ENCODE measurements around the gene BCKDHA.
"Not testable (repeated sequence)": the region's sequence is repeated elsewhere in the genome, so short reads cannot be mapped to it uniquely, and the experiment has no call there.

The BCKDHA gene

DNA sequence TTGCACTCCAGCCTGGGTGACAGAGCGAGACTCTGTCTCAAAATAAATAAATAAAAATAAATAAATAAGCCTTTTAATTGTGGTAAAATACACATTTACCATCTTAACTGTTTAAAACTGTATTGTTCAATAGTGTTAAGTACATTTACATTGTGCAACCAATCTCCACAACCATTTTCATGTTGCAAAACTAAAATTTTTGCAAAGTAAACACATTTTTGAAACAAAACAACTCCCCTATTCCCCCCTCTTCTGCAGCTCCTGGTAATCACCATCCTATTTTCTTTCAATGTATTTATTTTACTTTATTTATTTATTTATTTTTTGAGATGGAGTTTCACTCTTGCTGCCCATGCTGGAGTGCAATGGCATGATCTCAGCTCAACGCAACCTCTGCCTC lies 27.8 kb upstream of the BCKDHA start:
- H3K4me3 ChIP-seq (ENCODE audit: low read length in 2 of 2) = no peak overlapping the region
- no peak for DNase-seq (ENCODE audit: low spot score)
- H3K14ac ChIP-seq (ENCODE audit: low read length) = no peak overlapping the region
- no peak overlapping the region for H2AK5ac ChIP-seq (ENCODE audit: low read depth, low read length)
- H2AFZ ChIP-seq (ENCODE audit: low read length) = no peak overlapping the region
- H3K36me3 ChIP-seq (replicated peaks in 1 of 2; ENCODE audit: control insufficient read depth in 2 of 2, insufficient read depth in 2 of 2, low read length in 2 of 2) = peaks cover 0 to 8% of the 10 kb centered on the region in 2 donors
- no peak overlapping the region for H3K18ac ChIP-seq (ENCODE audit: low read length)
- no peak overlapping the region for H3K4me2 ChIP-seq (ENCODE audit: insufficient read depth, low read length, poor library complexity, severe bottlenecking)
- H4K8ac ChIP-seq (ENCODE audit: low read depth, low read length) = no peak overlapping the region
- no peak overlapping the region for H2BK12ac ChIP-seq (ENCODE audit: low read length)
- no peak overlapping the region for H3K23ac ChIP-seq (ENCODE audit: low read depth, low read length, poor library complexity)
- no peaks in the 10 kb centered on the region for H3K9me3 ChIP-seq (replicated peaks in 1 of 2; ENCODE audit: control insufficient read depth in 2 of 2, insufficient read depth in 1 of 2, low read depth in 1 of 2, low read length in 2 of 2)
- H4K91ac ChIP-seq (ENCODE audit: low read depth, low read length, poor library complexity) = no peak overlapping the region
- H2BK120ac ChIP-seq (ENCODE audit: low read depth, low read length) = no peak overlapping the region
- H3K27ac ChIP-seq (replicated peaks; ENCODE audit: low read length) = no peak overlapping the region
- no CpG with 5 or more reads among the region's 2 CpGs for WGBS, 2 donors (ENCODE audit: extremely low coverage in 2 of 2, insufficient read length in 2 of 2, insufficient replicate concordance in 1 of 2)
- no peak overlapping the region for H3K4ac ChIP-seq (ENCODE audit: low read length)
- no peak overlapping the region for H2BK5ac ChIP-seq (ENCODE audit: low read length)
- no peaks in the 10 kb centered on the region for H3K4me1 ChIP-seq (ENCODE audit: control insufficient read depth in 2 of 2, insufficient read depth in 1 of 2, low read depth in 1 of 2, low read length in 2 of 2)
- no peaks in the 10 kb centered on the region for H3K27me3 ChIP-seq (ENCODE audit: control insufficient read depth in 3 of 3, insufficient read depth in 3 of 3, low read depth in 1 of 3, low read length in 3 of 3)
- H3K9ac ChIP-seq (ENCODE audit: low read depth, low read length, poor library complexity) = no peak overlapping the region
- H3K79me1 ChIP-seq (ENCODE audit: low read depth, low read length) = peaks cover 8% of the 10 kb centered on the region
- H2BK15ac ChIP-seq (ENCODE audit: low read length) = no peak overlapping the region

GRCh38 chr19:41371119-41371518 lies 26.5 kb upstream of the BCKDHA start:
- H2BK120ac ChIP-seq (ENCODE audit: low read depth, low read length); H3K14ac ChIP-seq (ENCODE audit: low read length); H3K23ac ChIP-seq (ENCODE audit: low read depth, low read length, poor library complexity); H3K27ac ChIP-seq (replicated peaks; ENCODE audit: low read length); H2BK12ac ChIP-seq (ENCODE audit: low read length); H3K18ac ChIP-seq (ENCODE audit: low read length); H3K4me2 ChIP-seq (ENCODE audit: insufficient read depth, low read length, poor library complexity, severe bottlenecking); H2AK5ac ChIP-seq (ENCODE audit: low read depth, low read length); H3K27me3 ChIP-seq (ENCODE audit: control insufficient read depth in 3 of 3, insufficient read depth in 3 of 3, low read depth in 1 of 3, low read length in 3 of 3); H2AFZ ChIP-seq (ENCODE audit: low read length); H3K4me1 ChIP-seq (ENCODE audit: control insufficient read depth in 2 of 2, insufficient read depth in 1 of 2, low read depth in 1 of 2, low read length in 2 of 2); H2BK5ac ChIP-seq (ENCODE audit: low read length); DNase-seq (ENCODE audit: low spot score); H3K4me3 ChIP-seq (ENCODE audit: low read length in 2 of 2); H3K9ac ChIP-seq (ENCODE audit: low read depth, low read length, poor library complexity); H3K79me1 ChIP-seq (ENCODE audit: low read depth, low read length); H4K8ac ChIP-seq (ENCODE audit: low read depth, low read length); H2BK15ac ChIP-seq (ENCODE audit: low read length); H3K4ac ChIP-seq (ENCODE audit: low read length); H3K9me3 ChIP-seq (replicated peaks in 1 of 2; ENCODE audit: control insufficient read depth in 2 of 2, insufficient read depth in 1 of 2, low read depth in 1 of 2, low read length in 2 of 2); H4K91ac ChIP-seq (ENCODE audit: low read depth, low read length, poor library complexity): not testable (repeated sequence)
- peaks cover 0 to 11% of the 10 kb centered on the region in 2 donors for H3K36me3 ChIP-seq (replicated peaks in 1 of 2; ENCODE audit: control insufficient read depth in 2 of 2, insufficient read depth in 2 of 2, low read length in 2 of 2)
- no CpG with 5 or more reads among the region's 5 CpGs for WGBS, 2 donors (ENCODE audit: extremely low coverage in 2 of 2, insufficient read length in 2 of 2, insufficient replicate concordance in 1 of 2)

- H2BK120ac ChIP-seq (ENCODE audit: low read depth, low read length) = no peak overlapping the region
- H3K14ac ChIP-seq (ENCODE audit: low read length) = no peak overlapping the region
- no peaks in the 10 kb centered on the region for H3K27me3 ChIP-seq (ENCODE audit: control insufficient read depth in 3 of 3, insufficient read depth in 3 of 3, low read depth in 1 of 3, low read length in 3 of 3)
- H4K8ac ChIP-seq (ENCODE audit: low read depth, low read length) = no peak overlapping the region
- H3K4me1 ChIP-seq (ENCODE audit: control insufficient read depth in 2 of 2, insufficient read depth in 1 of 2, low read depth in 1 of 2, low read length in 2 of 2) = peaks cover 0 to 2% of the 10 kb centered on the region in 2 donors
- H3K9ac ChIP-seq (ENCODE audit: low read depth, low read length, poor library complexity) = no peak overlapping the region
- no peak overlapping the region for H2AK5ac ChIP-seq (ENCODE audit: low read depth, low read length)
- H2AFZ ChIP-seq (ENCODE audit: low read length) = no peak overlapping the region
- no peak overlapping the region for H3K4me2 ChIP-seq (ENCODE audit: insufficient read depth, low read length, poor library complexity, severe bottlenecking)
- H3K23ac ChIP-seq (ENCODE audit: low read depth, low read length, poor library complexity) = no peak overlapping the region
- no peaks in the 10 kb centered on the region for H3K9me3 ChIP-seq (replicated peaks in 1 of 2; ENCODE audit: control insufficient read depth in 2 of 2, insufficient read depth in 1 of 2, low read depth in 1 of 2, low read length in 2 of 2)
- H3K27ac ChIP-seq (replicated peaks; ENCODE audit: low read length) = no peak overlapping the region
- WGBS, 2 donors (ENCODE audit: extremely low coverage in 2 of 2, insufficient read length in 2 of 2, insufficient replicate concordance in 1 of 2) = no CpG with 5 or more reads among the region's 8 CpGs
- H2BK15ac ChIP-seq (ENCODE audit: low read length) = no peak overlapping the region
- no peak overlapping the region for H4K91ac ChIP-seq (ENCODE audit: low read depth, low read length, poor library complexity)
- no peak overlapping the region for H3K4me3 ChIP-seq (ENCODE audit: low read length in 2 of 2)
- H2BK12ac ChIP-seq (ENCODE audit: low read length) = no peak overlapping the region
- H3K79me1 ChIP-seq (ENCODE audit: low read depth, low read length) = peaks cover 1% of the 10 kb centered on the region
- H2BK5ac ChIP-seq (ENCODE audit: low read length) = no peak overlapping the region
- H3K18ac ChIP-seq (ENCODE audit: low read length) = no peak overlapping the region
- DNase-seq (ENCODE audit: low spot score) = no peak
- H3K36me3 ChIP-seq (replicated peaks in 1 of 2; ENCODE audit: control insufficient read depth in 2 of 2, insufficient read depth in 2 of 2, low read length in 2 of 2) = peaks cover 0 to 8% of the 10 kb centered on the region in 2 donors
- no peak overlapping the region for H3K4ac ChIP-seq (ENCODE audit: low read length)
Measured at GRCh38 chr19:41371541-41371940, 26.1 kb upstream of the BCKDHA start.

- Histone ChIP-seq H3K36me3 (replicated peaks in 1 of 2; ENCODE audit: control insufficient read depth in 2 of 2, insufficient read depth in 2 of 2, low read length in 2 of 2) (peaks cover 0 to 8% of the 10 kb centered on the region in 2 donors), H2BK5ac (ENCODE audit: low read length) (no peak overlapping the region), H3K9me3 (replicated peaks in 1 of 2; ENCODE audit: control insufficient read depth in 2 of 2, insufficient read depth in 1 of 2, low read depth in 1 of 2, low read length in 2 of 2) (no peaks in the 10 kb centered on the region), H3K4me3 (ENCODE audit: low read length in 2 of 2) (no peak overlapping the region), H4K8ac (ENCODE audit: low read depth, low read length) (no peak overlapping the region), H3K4ac (ENCODE audit: low read length) (no peak overlapping the region), H3K79me1 (ENCODE audit: low read depth, low read length) (peaks cover 1% of the 10 kb centered on the region), H2BK15ac (ENCODE audit: low read length) (no peak overlapping the region), H3K27me3 (ENCODE audit: control insufficient read depth in 3 of 3, insufficient read depth in 3 of 3, low read depth in 1 of 3, low read length in 3 of 3) (peaks cover 0 to 3% (median 0%) of the 10 kb centered on the region in 3 experiments), H3K18ac (ENCODE audit: low read length) (no peak overlapping the region), H2BK12ac (ENCODE audit: low read length) (no peak overlapping the region), H3K27ac (replicated peaks; ENCODE audit: low read length) (no peak overlapping the region), H2BK120ac (ENCODE audit: low read depth, low read length) (no peak overlapping the region), H2AFZ (ENCODE audit: low read length) (no peak overlapping the region), H3K4me2 (ENCODE audit: insufficient read depth, low read length, poor library complexity, severe bottlenecking) (no peak overlapping the region), H3K4me1 (ENCODE audit: control insufficient read depth in 2 of 2, insufficient read depth in 1 of 2, low read depth in 1 of 2, low read length in 2 of 2) (peaks cover 0 to 7% of the 10 kb centered on the region in 2 donors), H4K91ac (ENCODE audit: low read depth, low read length, poor library complexity) (no peak overlapping the region), H3K14ac (ENCODE audit: low read length) (no peak overlapping the region), H3K23ac (ENCODE audit: low read depth, low read length, poor library complexity) (no peak overlapping the region), H3K9ac (ENCODE audit: low read depth, low read length, poor library complexity) (no peak overlapping the region), H2AK5ac (ENCODE audit: low read depth, low read length) (no peak overlapping the region)
- no peak for DNase-seq (ENCODE audit: low spot score)
- WGBS, 2 donors (ENCODE audit: extremely low coverage in 2 of 2, insufficient read length in 2 of 2, insufficient replicate concordance in 1 of 2) = no CpG with 5 or more reads among the region's 2 CpGs
Measured at GRCh38 chr19:41372501-41372900, 25.1 kb upstream of the BCKDHA start.
